ENCODE measurements around the gene AP5S1. TPM values are rescaled to one million over a fixed set of nuclear protein-coding genes. Genes with fewer than 3 reads are reported as not detected.
A peak's percentile ranks its signal among the peaks of the same experiment; 100 is the strongest.

AP5S1 gene
- total RNA-seq, 1 experiment from 2014 or later = 2.8 TPM

DNA sequence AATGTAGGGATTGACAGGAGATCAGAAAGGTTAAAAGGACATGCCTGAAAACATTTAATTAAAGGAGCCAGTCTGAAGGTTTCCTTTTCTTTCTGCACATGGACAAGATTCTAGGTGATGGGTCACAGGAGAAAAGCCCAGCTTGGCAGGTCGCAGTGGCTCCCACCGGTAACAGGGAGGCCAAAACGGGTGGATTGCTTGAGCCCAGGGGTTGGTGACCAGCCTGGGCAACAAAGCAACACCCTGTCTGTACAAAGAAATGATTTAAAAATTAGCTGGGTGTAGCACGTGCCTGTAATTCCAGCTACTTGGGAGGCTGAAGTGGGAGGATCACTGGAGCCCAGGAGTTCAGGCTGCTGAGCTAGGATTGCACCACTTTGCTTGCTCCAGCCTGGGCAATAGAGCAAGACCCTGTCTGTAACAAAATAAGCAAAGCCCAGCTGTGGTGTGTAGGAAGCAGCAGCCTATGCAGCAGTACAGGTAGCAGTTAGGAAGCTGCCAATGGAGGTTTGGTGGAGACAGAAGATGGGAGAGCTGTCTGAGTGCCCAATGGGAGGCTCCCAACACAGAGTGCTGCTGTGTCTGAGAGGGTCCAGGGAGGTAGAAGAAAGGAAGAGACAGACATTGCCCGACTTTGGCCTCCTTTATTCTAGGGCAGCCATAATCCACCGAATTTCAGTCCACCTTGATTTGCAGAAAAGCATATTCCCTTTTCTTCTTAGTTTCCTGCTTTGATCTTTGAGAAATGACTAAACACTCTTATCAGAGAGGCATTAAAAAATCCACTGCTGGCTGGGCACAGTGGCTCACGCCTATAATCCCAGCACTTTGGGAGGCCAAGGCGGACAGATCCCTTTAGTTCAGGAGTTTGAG lies 7.1 kb upstream of the AP5S1 start:
- ATAC-seq (no peak), DNase-seq (ENCODE audit: low spot score) (no peak)
- Mint-ChIP-seq H3K9me3 (peaks cover 3% of the 10 kb centered on the region; the same call in 1 of the 2 replicates), H3K27me3 (ENCODE audit: low read depth) (peaks cover 6% of the 10 kb centered on the region; the same call in 1 of the 2 replicates), H3K27ac (no peak overlapping the region), H3K36me3 (no peaks in the 10 kb centered on the region), H3K4me3 (no peak overlapping the region), H3K4me1 (peaks cover 13% of the 10 kb centered on the region)
- CTCF ChIA-PET = interaction anchor here (0.8 to 1.8 kb wide), 4 partner anchors 27 to 136 kb away, joined by 3 to 9 read pairs (median 6); partner anchors contain the start of gene CENPB
- POLR2A ChIA-PET = interaction anchor here (1.1 kb wide), 1 partner anchor 13 kb away, joined by 3 read pairs; no protein-coding TSS in a partner anchor
- TF ChIP-seq ESRRA (CRISPR knock-in tag; IDR thresholded peaks at IDR 0.05; ENCODE audit: borderline replicate concordance) = no peak
- TF ChIP-seq ZNF121 (CRISPR knock-in tag; IDR thresholded peaks at IDR 0.05) = 0 out of 2 replicates have a peak, but pooled peaks have one; percentile 54

- POLR2A ChIA-PET = interaction anchor here (0.6 to 1.1 kb wide), 2 partner anchors 14 to 16 kb away, joined by 3 to 6 read pairs; no protein-coding TSS in a partner anchor
- Mint-ChIP-seq H3K4me1 (peaks cover 15% of the 10 kb centered on the region), H3K27me3 (ENCODE audit: low read depth) (no peaks in the 10 kb centered on the region), H3K9me3 (no peaks in the 10 kb centered on the region), H3K27ac (no peak overlapping the region), H3K4me3 (no peak overlapping the region), H3K36me3 (no peaks in the 10 kb centered on the region)
- DNase-seq (ENCODE audit: low spot score) (no peak), ATAC-seq (no peak)
- CTCF ChIA-PET = interaction anchor here (1.2 to 1.8 kb wide), 3 partner anchors 28 to 64 kb away, joined by 4 to 9 read pairs (median 7); partner anchors contain the start of gene CENPB
- no peak for TF ChIP-seq ZNF425 (CRISPR knock-in tag; conservative IDR thresholded peaks at IDR 0.05)
- no peak for TF ChIP-seq AFF4 (CRISPR knock-in tag; IDR thresholded peaks at IDR 0.05; ENCODE audit: borderline replicate concordance)
- TF ChIP-seq ARID4B (CRISPR knock-in tag; IDR thresholded peaks at IDR 0.05; ENCODE audit: borderline replicate concordance) = no peak
- TF ChIP-seq, protein P1, sequence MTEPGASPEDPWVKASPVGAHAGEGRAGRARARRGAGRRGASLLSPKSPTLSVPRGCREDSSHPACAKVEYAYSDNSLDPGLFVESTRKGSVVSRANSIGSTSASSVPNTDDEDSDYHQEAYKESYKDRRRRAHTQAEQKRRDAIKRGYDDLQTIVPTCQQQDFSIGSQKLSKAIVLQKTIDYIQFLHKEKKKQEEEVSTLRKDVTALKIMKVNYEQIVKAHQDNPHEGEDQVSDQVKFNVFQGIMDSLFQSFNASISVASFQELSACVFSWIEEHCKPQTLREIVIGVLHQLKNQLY (CRISPR knock-in tag; IDR thresholded peaks at IDR 0.05) = no peak
- no peak for TF ChIP-seq NFE2L1 (CRISPR knock-in tag; IDR thresholded peaks at IDR 0.05)
- TF ChIP-seq CREB1 (CRISPR knock-in tag; IDR thresholded peaks at IDR 0.05) = no peak
- TF ChIP-seq ESRRA (CRISPR knock-in tag; IDR thresholded peaks at IDR 0.05; ENCODE audit: borderline replicate concordance) = no peak
- TF ChIP-seq CBFB (CRISPR knock-in tag; IDR thresholded peaks at IDR 0.05; ENCODE audit: low read depth) = no peak
Observed at GRCh38 chr20:3813848-3814581, 6.3 kb upstream of the AP5S1 start.

All from WTC11 (cell line).